A549 (cell line): Measurements from ENCODE around the gene CHMP6. TPM values are rescaled to one million over a fixed set of nuclear protein-coding genes. Genes with fewer than 3 reads are reported as not detected.
A peak's percentile ranks its signal among the peaks of the same experiment; 100 is the strongest.

Source experiments
- ATAC-seq, 2 experiments: fragments of 200-7000 bp in 1 of 2; fragments of >200 bp in 1 of 2; cut with Nextera tagmentation in 1 of 2; cut with Tn5 transposase in 1 of 2; 3 replicates each; pipeline versions ENCODE4 v1.8.0 to v1.9.1; 2018 to 2020; ENCODE audit warnings: mild to moderate bottlenecking in 1 of 2, moderate library complexity in 1 of 2
- CTCF ChIA-PET: fragments of 300-600 bp; sonication (Branson Sonifier 250); formaldehyde crosslinking; extraction: SDS; loops from one replicate; lab custom pipeline; 2021; ENCODE audit warnings: antibody characterized with exemption, inconsistent platforms; lab: Yijun Ruan, JAX
- POLR2A ChIA-PET: fragments of 350-600 bp; formaldehyde crosslinking; extraction: SDS; loops from one replicate; lab custom pipeline; 2021; ENCODE audit warnings: antibody characterized with exemption, inconsistent platforms; lab: Yijun Ruan, JAX
- DNase-seq, 2 experiments: peaks; one replicate each; pipeline versions ENCODE4 v3.0.0 to v3.0.0-alpha.2; 2011 to 2016; ENCODE audit warnings: low read depth in 1 of 2, low spot score in 1 of 2
- FAIRE-seq: peaks from 2 replicates; lab custom pipeline; 2011; peaks lifted over from hg19 to GRCh38; lab: Jason Lieb, UNC
- H3K27ac ChIP-seq, 2 experiments: fragments of >200 bp; sonication (Bioruptor Twin); formaldehyde crosslinking; 3 replicates each; pipeline ENCODE4 v1.5.1; 2016 to 2017
- H3K4me1 ChIP-seq: fragments of >200 bp; sonication (Bioruptor Twin); formaldehyde crosslinking; 3 replicates; pipeline ENCODE4 v1.6.1; 2016
- H3K4me2 ChIP-seq: fragments of >200 bp; sonication (Bioruptor Twin); formaldehyde crosslinking; 3 replicates; pipeline ENCODE4 v1.6.1; 2016
- H3K4me3 ChIP-seq: fragments of >200 bp; sonication (Bioruptor Twin); formaldehyde crosslinking; 3 replicates; pipeline ENCODE4 v1.5.1; 2016
- H3K9me3 ChIP-seq: fragments of >200 bp; sonication (Bioruptor Twin); formaldehyde crosslinking; 3 replicates; pipeline ENCODE4 v1.6.1; 2016
- ATOH8 ChIP-seq: fragments of 250-450 bp; sonication (Bioruptor Pico); IDR thresholded peaks from 2 replicates; pipeline ENCODE4 v1.5.0; 2020; ENCODE audit warnings: low read depth, mild to moderate bottlenecking, moderate library complexity
- CEBPB ChIP-seq, 2 experiments: fragments of >200 bp in 1 of 2; sonication (Bioruptor Twin) in 1 of 2; formaldehyde crosslinking in 1 of 2; IDR thresholded peaks; 2 replicates each; pipeline ENCODE4 v1.6.1; 2012 to 2016
- CHD4 ChIP-seq: fragments of 200-600 bp; sonication (generic); IDR thresholded peaks from 2 replicates; pipeline ENCODE4 v1.6.1; 2016; ENCODE audit warnings: antibody characterized with exemption, mild to moderate bottlenecking, borderline replicate concordance
- CTCF ChIP-seq: fragments of >200 bp; sonication (Bioruptor Twin); formaldehyde crosslinking; IDR thresholded peaks from 3 replicates; pipeline ENCODE4 v1.5.1; 2016
- EHF ChIP-seq: fragments of 250-450 bp; sonication (Bioruptor Pico); IDR thresholded peaks from 2 replicates; pipeline ENCODE4 v1.5.0; 2020; ENCODE audit warnings: mild to moderate bottlenecking
- ESRRA ChIP-seq: fragments of 150-350 bp; IDR thresholded peaks from 2 replicates; pipeline ENCODE4 v1.6.1; 2014; ENCODE audit warnings: mild to moderate bottlenecking, low read length, borderline replicate concordance
- GATA3 ChIP-seq: IDR thresholded peaks from 2 replicates; pipeline ENCODE4 v1.6.1; 2012; ENCODE audit warnings: borderline replicate concordance
- HDAC2 ChIP-seq: fragments of 200-600 bp; sonication (generic); IDR thresholded peaks from 2 replicates; pipeline ENCODE4 v1.6.1; 2016
- HMGXB4 ChIP-seq: fragments of 250-450 bp; sonication (Bioruptor Pico); IDR thresholded peaks from 2 replicates; pipeline ENCODE4 v1.5.0; 2021; ENCODE audit warnings: mild to moderate bottlenecking, moderate library complexity, borderline replicate concordance
- HOXB13 ChIP-seq: fragments of 250-450 bp; sonication (Bioruptor Pico); IDR thresholded peaks from 2 replicates; pipeline ENCODE4 v1.5.0; 2020; ENCODE audit warnings: low read depth, mild to moderate bottlenecking, moderate library complexity
- NFE2L2 ChIP-seq: fragments of 150-350 bp; conservative IDR thresholded peaks from 2 replicates; pipeline ENCODE4 v1.6.1; 2014; ENCODE audit warnings: low read length
- PHF8 ChIP-seq: fragments of 200-600 bp; sonication (generic); IDR thresholded peaks from 2 replicates; pipeline ENCODE4 v1.6.1; 2016; ENCODE audit warnings: low read depth, mild to moderate bottlenecking, antibody characterized with exemption, moderate library complexity, borderline replicate concordance
- RAD21 ChIP-seq, 2 experiments: fragments of >200 bp in 1 of 2; sonication (Bioruptor Twin) in 1 of 2; formaldehyde crosslinking in 1 of 2; IDR thresholded peaks in 1 of 2; conservative IDR thresholded peaks in 1 of 2; 2 replicates in 1 of 2; 3 replicates in 1 of 2; pipeline ENCODE4 v1.6.1; 2012 to 2018; ENCODE audit warnings: inconsistent platforms in 1 of 2
- RARB ChIP-seq: fragments of 250-450 bp; sonication (Bioruptor Pico); IDR thresholded peaks from 2 replicates; pipeline ENCODE4 v1.8.0; 2021; ENCODE audit warnings: mild to moderate bottlenecking, moderate library complexity
- RNF2 ChIP-seq: fragments of 200-600 bp; sonication (generic); IDR thresholded peaks from 2 replicates; pipeline ENCODE4 v1.6.1; 2016; ENCODE audit warnings: low read depth, mild to moderate bottlenecking, antibody characterized with exemption, moderate library complexity, borderline replicate concordance
- USF2 ChIP-seq: fragments of 450-650 bp; IDR thresholded peaks from 2 replicates; pipeline ENCODE4 v1.6.1; 2014; ENCODE audit warnings: antibody characterized with exemption
- ZNF302 ChIP-seq: fragments of 250-450 bp; sonication (Bioruptor Pico); IDR thresholded peaks from 2 replicates; pipeline ENCODE4 v1.9.0; 2021; ENCODE audit warnings: inconsistent platforms, mild to moderate bottlenecking, moderate library complexity
- WGBS: methylation state at CpG from one replicate; pipeline ENCODE4 v1.1.6; 2017; ENCODE audit errors: missing lambda C conversion rate; 5-methylcytosine and 5-hydroxymethylcytosine counted together
- polyA plus RNA-seq, 4 experiments: library from polyadenylated mRNA; depleted of rRNA in 3 of 4; stranded (reverse); fragments of >200 nt; fragmentation: RNase III in 1 of 4; extraction: RNeasy Plus Mini Kit Qiagen cat#74134 plus additional on column Dnase treatment in 1 of 4; gene quantifications; 2 replicates in 3 of 4; 3 replicates in 1 of 4; pipeline ENCODE4 v1.2.3, GENCODE V29; 2011 to 2017
- TF ChIP-seq, protein P1 (sequence below): IDR thresholded peaks from 2 replicates; pipeline ENCODE4 v1.6.1; 2012
- TF ChIP-seq, protein P2 (sequence below): fragments of 150-350 bp; IDR thresholded peaks from 2 replicates; pipeline ENCODE4 v1.6.1; 2014; ENCODE audit warnings: low read depth, mild to moderate bottlenecking, low read length

CHMP6 gene
- polyA plus RNA-seq, 2 of the 4 experiments (the other 2 are of a cell fraction): 28.9 to 30.8 TPM

GRCh38 chr17:80948976-80949450, 42.6 kb upstream of the CHMP6 start:
- H3K4me1 ChIP-seq: no peaks in the 10 kb centered on the region
- no peak overlapping the region for H3K27ac ChIP-seq
- no peak overlapping the region for H3K4me3 ChIP-seq
- peak in 1 of 2 experiments; percentile 26; a peak in 3 of 6 replicates for ATAC-seq
- H3K4me2 ChIP-seq: no peak overlapping the region
- WGBS: 95% methylated on average over 8 of the region's 16 CpGs
- ChIA-PET CTCF (interaction anchor here (1.0 kb wide), 1 partner anchor 12 kb away, joined by 3 read pairs; no protein-coding TSS in a partner anchor), POLR2A (no interaction called here)
- DNase-seq: no peak
- no peaks in the 10 kb centered on the region for H3K9me3 ChIP-seq
- TF ChIP-seq CEBPB (IDR thresholded peaks at IDR 0.05): no peak
- peak in 1 of 2 experiments; percentile 15; a peak in 1 of 5 replicates for TF ChIP-seq RAD21 (conservative IDR thresholded peaks at IDR 0.05 in 1 of 2, IDR thresholded peaks at IDR 0.05 in 1 of 2)
- FAIRE-seq: no peak

DNA sequence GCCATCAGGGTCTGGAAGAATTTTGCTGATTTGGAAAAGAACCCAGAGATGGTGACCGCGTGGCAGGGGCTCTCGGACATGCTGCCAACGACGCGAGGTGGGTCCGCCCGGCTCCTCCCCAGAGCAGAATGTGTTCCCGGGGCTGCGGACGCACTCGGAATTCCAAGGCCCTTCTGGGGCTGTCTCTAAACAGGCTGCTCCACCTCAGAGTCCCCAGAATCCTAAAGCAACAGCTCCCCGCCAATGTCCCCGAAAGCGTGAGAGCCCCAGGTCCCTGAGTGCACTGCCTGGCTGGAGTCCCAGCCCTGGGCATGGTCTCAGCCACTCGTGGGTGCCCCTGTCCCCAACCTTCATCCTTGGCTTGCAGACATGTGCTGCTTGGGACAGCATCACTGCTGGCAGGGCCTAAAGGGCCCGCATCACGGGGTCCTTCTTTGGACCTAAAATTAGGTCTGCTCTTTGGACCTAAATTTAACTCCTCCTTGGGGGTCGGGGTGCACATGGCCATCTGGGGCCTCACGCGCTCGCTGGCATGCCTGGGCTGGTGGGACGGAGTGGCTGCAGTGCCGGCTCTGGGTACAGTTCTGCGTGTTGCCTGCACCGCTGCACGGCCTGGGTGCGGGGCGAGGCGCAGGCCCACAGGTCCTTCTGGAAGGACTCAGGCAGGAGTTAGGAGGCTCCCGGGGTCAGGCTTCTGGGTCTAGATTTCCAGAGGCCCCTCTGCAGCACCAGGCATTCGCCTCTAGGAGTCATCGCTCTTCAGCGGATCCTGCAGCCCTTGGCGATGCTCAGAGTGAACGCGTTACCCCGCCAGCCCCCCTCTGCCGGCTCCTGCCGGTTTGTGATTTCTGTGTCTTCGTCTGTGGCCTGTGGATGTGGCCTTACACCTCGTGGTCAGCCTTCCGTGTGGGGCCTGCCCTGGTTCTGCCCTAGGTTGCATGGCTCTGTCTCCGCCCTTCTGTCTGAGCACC, 41.9 kb upstream of the CHMP6 start:
- FAIRE-seq: no peak
- peak in 1 of 2 experiments; percentile 60; a peak in 3 of 6 replicates for ATAC-seq
- POLR2A ChIA-PET: no interaction called here
- H3K27ac ChIP-seq: no peak overlapping the region
- TF ChIP-seq ZNF302 (CRISPR knock-in tag) (no peak), NFE2L2 (no peak), EHF (CRISPR knock-in tag) (no peak), RARB (no peak), RNF2 (no peak), HDAC2 (no peak), CHD4 (no peak), HMGXB4 (CRISPR knock-in tag) (no peak), ATOH8 (CRISPR knock-in tag) (no peak), CEBPB (IDR thresholded peaks at IDR 0.05) (no peak), ESRRA (no peak), USF2 (no peak), HOXB13 (no peak), PHF8 (no peak), GATA3 (no peak), CTCF (no peak)
- TF ChIP-seq, protein P1, sequence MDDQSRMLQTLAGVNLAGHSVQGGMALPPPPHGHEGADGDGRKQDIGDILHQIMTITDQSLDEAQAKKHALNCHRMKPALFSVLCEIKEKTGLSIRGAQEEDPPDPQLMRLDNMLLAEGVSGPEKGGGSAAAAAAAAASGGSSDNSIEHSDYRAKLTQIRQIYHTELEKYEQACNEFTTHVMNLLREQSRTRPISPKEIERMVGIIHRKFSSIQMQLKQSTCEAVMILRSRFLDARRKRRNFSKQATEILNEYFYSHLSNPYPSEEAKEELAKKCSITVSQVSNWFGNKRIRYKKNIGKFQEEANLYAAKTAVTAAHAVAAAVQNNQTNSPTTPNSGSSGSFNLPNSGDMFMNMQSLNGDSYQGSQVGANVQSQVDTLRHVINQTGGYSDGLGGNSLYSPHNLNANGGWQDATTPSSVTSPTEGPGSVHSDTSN: no peak
- TF ChIP-seq, protein P2, sequence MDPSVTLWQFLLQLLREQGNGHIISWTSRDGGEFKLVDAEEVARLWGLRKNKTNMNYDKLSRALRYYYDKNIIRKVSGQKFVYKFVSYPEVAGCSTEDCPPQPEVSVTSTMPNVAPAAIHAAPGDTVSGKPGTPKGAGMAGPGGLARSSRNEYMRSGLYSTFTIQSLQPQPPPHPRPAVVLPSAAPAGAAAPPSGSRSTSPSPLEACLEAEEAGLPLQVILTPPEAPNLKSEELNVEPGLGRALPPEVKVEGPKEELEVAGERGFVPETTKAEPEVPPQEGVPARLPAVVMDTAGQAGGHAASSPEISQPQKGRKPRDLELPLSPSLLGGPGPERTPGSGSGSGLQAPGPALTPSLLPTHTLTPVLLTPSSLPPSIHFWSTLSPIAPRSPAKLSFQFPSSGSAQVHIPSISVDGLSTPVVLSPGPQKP: no peak
- WGBS: 94% methylated on average over 44 of the region's 44 CpGs
- H3K4me3 ChIP-seq: no peak overlapping the region
- H3K4me2 ChIP-seq: no peak overlapping the region
- H3K9me3 ChIP-seq: no peaks in the 10 kb centered on the region
- CTCF ChIA-PET: interaction anchor here (1.0 kb wide), 1 partner anchor 12 kb away, joined by 3 read pairs; no protein-coding TSS in a partner anchor
- no peak for DNase-seq
- no peaks in the 10 kb centered on the region for H3K4me1 ChIP-seq
